Caco-2 (cell line): ENCODE data around the gene ACTR1A. TPM values are rescaled to one million over a fixed set of nuclear protein-coding genes. Genes with fewer than 3 reads are reported as not detected.

Experiments
- BruUV-seq: library from RNA; stranded (reverse); fragments of 400-500 nt; replicated peaks from 2 replicates; lab custom pipeline; 2021; lab: Mats Ljungman, UMichigan
- CTCF ChIA-PET: fragments of 300-600 bp; sonication (Branson Sonifier 250); formaldehyde crosslinking; loops from one replicate; lab custom pipeline; 2022; ENCODE audit warnings: antibody characterized with exemption; lab: Charles Lee
- POLR2A ChIA-PET: fragments of 300-600 bp; sonication (Branson Sonifier 250); formaldehyde crosslinking; loops from one replicate; lab custom pipeline; 2022; ENCODE audit warnings: antibody characterized with exemption; lab: Charles Lee
- DNase-seq, 2 experiments: peaks; one replicate each; pipeline versions ENCODE4 v3.0.0 to v3.0.0-alpha.2; 2020 to 2022
- H3K27me3 ChIP-seq: replicated peaks from 2 replicates; pipeline ENCODE4 v1.6.0; 2011; ENCODE audit warnings: low read length; ENCODE audit not compliant: control insufficient read depth, insufficient read depth
- H3K36me3 ChIP-seq: 2 replicates; pipeline ENCODE4 v1.5.1; 2011; ENCODE audit warnings: low read length; ENCODE audit not compliant: control insufficient read depth, insufficient read depth
- H3K4me1 ChIP-seq: fragments of 250-450 bp; sonication (Bioruptor Pico); 2 replicates; pipeline ENCODE4 v1.5.1; 2020; ENCODE audit warnings: mild to moderate bottlenecking
- H3K4me3 ChIP-seq: 2 replicates; pipeline ENCODE4 v1.5.1; 2011; ENCODE audit warnings: low read depth, mild to moderate bottlenecking, control low read depth, low read length
- H3K9me3 ChIP-seq: fragments of 250-450 bp; sonication (Bioruptor Pico); 2 replicates; pipeline ENCODE4 v1.5.1; 2020; ENCODE audit warnings: mild to moderate bottlenecking, moderate library complexity
- H3K27ac Mint-ChIP-seq: one replicate; pipeline ENCODE4 v1.8.0; 2022; ENCODE audit warnings: mixed read lengths; ENCODE audit not compliant: unreplicated experiment
- H3K27me3 Mint-ChIP-seq: one replicate; pipeline ENCODE4 v1.8.0; 2022; ENCODE audit warnings: mixed read lengths; ENCODE audit not compliant: insufficient read depth, unreplicated experiment
- H3K36me3 Mint-ChIP-seq: one replicate; pipeline ENCODE4 v1.8.0; 2022; ENCODE audit warnings: mild to moderate bottlenecking, mixed read lengths; ENCODE audit not compliant: insufficient read depth, unreplicated experiment
- H3K4me1 Mint-ChIP-seq: one replicate; pipeline ENCODE4 v1.8.0; 2022; ENCODE audit warnings: low read depth, mixed read lengths; ENCODE audit not compliant: unreplicated experiment
- H3K4me3 Mint-ChIP-seq: one replicate; pipeline ENCODE4 v1.8.0; 2022; ENCODE audit warnings: mild to moderate bottlenecking, moderate library complexity, mixed read lengths; ENCODE audit not compliant: unreplicated experiment
- H3K9me3 Mint-ChIP-seq: one replicate; pipeline ENCODE4 v1.8.0; 2022; ENCODE audit warnings: mixed read lengths; ENCODE audit not compliant: unreplicated experiment
- intact Hi-C: fragments of 100-400 bp; cut with micrococcal nuclease; formaldehyde crosslinking; loops from one replicate; pipeline ENCODE4 v1.10.0; 2022; ENCODE audit not compliant: unreplicated experiment
- total RNA-seq: library from RNA; stranded (reverse); gene quantifications from 2 replicates; pipeline ENCODE4 v1.2.3, GENCODE V29; 2022
- TF ChIP-seq, protein P1 (sequence below), 2 experiments: fragments of 200-600 bp in 1 of 2; IDR thresholded peaks; 1 replicate in 1 of 2; 2 replicates in 1 of 2; pipeline versions ENCODE4 v1.5.1 to v1.8.0; 2011 to 2022; ENCODE audit warnings: antibody characterized with exemption in 1 of 2, control low read depth in 1 of 2, inconsistent platforms in 1 of 2, low read depth in 1 of 2, low read length in 1 of 2, mild to moderate bottlenecking in 1 of 2, moderate library complexity in 1 of 2; ENCODE audit not compliant: insufficient read depth in 1 of 2, severe bottlenecking in 1 of 2, unreplicated experiment in 1 of 2

The ACTR1A gene
- total RNA-seq, 1 experiment from 2014 or later = 65.9 TPM

DNA sequence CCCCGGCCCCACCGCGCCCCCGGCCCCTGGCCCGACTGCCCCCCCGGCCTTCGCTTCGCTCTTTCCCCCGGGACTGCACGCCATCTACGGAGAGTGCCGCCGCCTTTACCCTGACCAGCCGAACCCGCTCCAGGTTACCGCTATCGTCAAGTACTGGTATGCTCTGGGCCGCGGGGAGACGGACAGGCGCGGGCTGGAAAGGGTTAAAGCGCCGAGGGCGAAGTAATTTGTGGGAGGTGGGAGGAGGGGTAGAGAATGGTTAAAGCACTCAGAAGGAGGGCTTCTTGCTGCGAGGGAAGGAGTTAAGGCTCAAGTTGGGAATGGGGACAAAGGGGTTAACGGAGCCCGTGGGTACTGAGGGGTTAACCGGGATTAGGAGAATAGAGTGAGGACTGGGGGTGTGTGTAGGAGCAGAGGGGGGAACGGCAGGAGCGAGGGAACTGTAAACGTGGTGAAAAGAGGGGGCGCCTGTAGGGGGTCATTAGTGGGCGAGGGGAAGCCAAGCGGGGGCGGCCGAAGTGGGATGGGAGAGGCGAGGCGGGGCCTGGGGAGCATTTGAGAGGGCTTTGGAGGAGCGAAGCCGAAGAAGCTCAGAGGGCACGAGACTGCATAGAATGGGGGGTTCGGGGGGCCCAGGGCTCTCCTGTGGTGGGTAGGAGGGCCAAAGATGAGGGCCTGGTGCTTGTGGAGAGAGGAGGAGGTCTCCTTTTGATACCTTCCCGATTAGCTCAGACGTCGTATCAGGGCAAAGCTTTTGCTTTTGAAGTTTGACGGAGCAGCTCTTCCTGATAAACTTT is 1.9 kb upstream of the ACTR1A start:
- intact Hi-C loops = loop anchor here (5.0 kb wide), 1 partner anchor 208 kb away; the partner anchor contains the start of genes ARL3 and SFXN2
- Mint-ChIP-seq H3K9me3 (no peaks in the 10 kb centered on the region), H3K27me3 (no peaks in the 10 kb centered on the region), H3K27ac (no peak overlapping the region), H3K36me3 (peaks cover 26% of the 10 kb centered on the region), H3K4me1 (no peaks in the 10 kb centered on the region), H3K4me3 (no peak overlapping the region)
- peak; percentile 39 to 53 for DNase-seq
- CTCF ChIA-PET = interaction anchor here (0.6 to 4.0 kb wide), 11 partner anchors 16 to 210 kb away, joined by 3 to 122 read pairs (median 5); partner anchors contain the start of genes ARL3, NFKB2 and TRIM8
- TF ChIP-seq, protein P1, sequence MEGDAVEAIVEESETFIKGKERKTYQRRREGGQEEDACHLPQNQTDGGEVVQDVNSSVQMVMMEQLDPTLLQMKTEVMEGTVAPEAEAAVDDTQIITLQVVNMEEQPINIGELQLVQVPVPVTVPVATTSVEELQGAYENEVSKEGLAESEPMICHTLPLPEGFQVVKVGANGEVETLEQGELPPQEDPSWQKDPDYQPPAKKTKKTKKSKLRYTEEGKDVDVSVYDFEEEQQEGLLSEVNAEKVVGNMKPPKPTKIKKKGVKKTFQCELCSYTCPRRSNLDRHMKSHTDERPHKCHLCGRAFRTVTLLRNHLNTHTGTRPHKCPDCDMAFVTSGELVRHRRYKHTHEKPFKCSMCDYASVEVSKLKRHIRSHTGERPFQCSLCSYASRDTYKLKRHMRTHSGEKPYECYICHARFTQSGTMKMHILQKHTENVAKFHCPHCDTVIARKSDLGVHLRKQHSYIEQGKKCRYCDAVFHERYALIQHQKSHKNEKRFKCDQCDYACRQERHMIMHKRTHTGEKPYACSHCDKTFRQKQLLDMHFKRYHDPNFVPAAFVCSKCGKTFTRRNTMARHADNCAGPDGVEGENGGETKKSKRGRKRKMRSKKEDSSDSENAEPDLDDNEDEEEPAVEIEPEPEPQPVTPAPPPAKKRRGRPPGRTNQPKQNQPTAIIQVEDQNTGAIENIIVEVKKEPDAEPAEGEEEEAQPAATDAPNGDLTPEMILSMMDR (IDR thresholded peaks at IDR 0.05; ENCODE audit: insufficient read depth in 1 of 2, low read depth in 1 of 2, low read length in 1 of 2, severe bottlenecking in 1 of 2, unreplicated experiment in 1 of 2) = no peak
- Histone ChIP-seq H3K9me3 (no peaks in the 10 kb centered on the region), H3K36me3 (no peaks in the 10 kb centered on the region), H3K4me1 (no peaks in the 10 kb centered on the region), H3K4me3 (peak overlapping the region; percentile 82), H3K27me3 (no peaks in the 10 kb centered on the region)
- POLR2A ChIA-PET = interaction anchor here (0.5 to 0.6 kb wide), 2 partner anchors 127 to 210 kb away, joined by 3 to 6 read pairs; partner anchors contain the start of gene ARL3
- BruUV-seq = no TSS peak

DNA sequence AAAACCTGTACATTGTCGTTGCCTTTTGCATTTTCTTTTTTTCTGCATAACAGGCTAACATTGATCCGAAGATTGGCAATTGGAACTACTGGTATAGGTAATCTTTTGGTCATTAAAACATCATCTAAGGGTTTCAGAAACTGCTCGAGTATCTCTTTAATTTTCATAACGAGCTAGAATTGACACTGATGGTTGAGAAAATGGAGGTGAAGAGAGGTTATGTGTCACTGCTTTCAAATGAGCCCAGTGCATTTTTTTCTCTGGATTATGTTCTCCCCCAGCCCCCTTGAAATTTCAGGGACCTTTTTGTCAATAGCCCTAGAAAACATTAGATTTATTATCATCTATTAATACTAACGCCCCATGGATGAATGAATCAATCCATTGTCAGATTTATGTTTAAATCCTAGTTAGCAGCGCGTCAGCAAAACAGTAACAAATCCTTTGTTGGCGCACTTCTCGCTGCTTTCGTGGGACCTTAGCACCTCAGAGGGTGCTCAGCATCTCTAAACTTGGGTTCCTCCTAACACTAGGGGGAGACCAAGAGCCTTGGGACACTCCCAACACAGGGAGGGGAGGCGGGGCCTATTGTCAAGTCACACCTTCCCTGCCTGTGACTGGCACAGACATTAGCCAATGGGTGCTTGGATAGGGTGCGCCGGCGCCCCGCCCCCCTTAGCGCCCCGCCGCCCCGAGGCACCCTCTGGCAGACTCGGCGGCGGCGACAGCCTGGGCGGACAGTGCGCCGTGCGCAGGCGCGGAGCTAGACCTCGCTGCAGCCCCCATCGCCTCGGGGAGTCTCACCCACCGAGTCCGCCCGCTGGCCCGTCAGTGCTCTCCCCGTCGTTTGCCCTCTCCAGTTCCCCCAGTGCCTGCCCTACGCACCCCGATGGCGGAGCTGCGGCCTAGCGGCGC is 1.0 kb upstream of the ACTR1A start, which contains the start of gene SUFU:
SUFU (plus strand) TSS at position 709 of the 915 bp plus-strand sequence; CDS start at position 890, 181 bp downstream.
- TF ChIP-seq, protein P1 (IDR thresholded peaks at IDR 0.05; ENCODE audit: insufficient read depth in 1 of 2, low read depth in 1 of 2, low read length in 1 of 2, severe bottlenecking in 1 of 2, unreplicated experiment in 1 of 2) = peak; percentile 76 to 96
- intact Hi-C loops = loop anchor here (1.0 to 5.0 kb wide), 4 partner anchors 71 to 209 kb away; partner anchors contain the start of genes ARL3, CUEDC2 and SFXN2
- no TSS peak for BruUV-seq
- H3K4me1 ChIP-seq = no peaks in the 10 kb centered on the region
- peak; percentile 98 to 99 for DNase-seq
- peak within 1 kb of the TSS; percentile 85 for H3K4me3 ChIP-seq
- H3K27me3 Mint-ChIP-seq = no peaks in the 10 kb centered on the region
- peaks cover 26% of the 10 kb centered on the region for H3K36me3 Mint-ChIP-seq
- no peaks in the 10 kb centered on the region for H3K4me1 Mint-ChIP-seq
- H3K27me3 ChIP-seq = no peaks in the 10 kb centered on the region
- H3K4me3 Mint-ChIP-seq = no peak within 1 kb of the TSS
- no peaks in the 10 kb centered on the region for H3K9me3 ChIP-seq
- H3K27ac Mint-ChIP-seq = no peak within 1 kb of the TSS
- POLR2A ChIA-PET = interaction anchor here (0.5 to 1.0 kb wide), 4 partner anchors 53 to 210 kb away, joined by 3 to 6 read pairs (median 4); partner anchors contain the start of genes ARL3 and CUEDC2
- H3K9me3 Mint-ChIP-seq = no peaks in the 10 kb centered on the region
- CTCF ChIA-PET = interaction anchor here (0.6 to 4.0 kb wide), 24 partner anchors 17 to 1082 kb away, joined by 3 to 122 read pairs (median 4); partner anchors contain the start of genes ARL3, CUEDC2, NFKB2 and TRIM8
- no peaks in the 10 kb centered on the region for H3K36me3 ChIP-seq
